Gastroesophageal sphincter (tissue), 3 donors: ENCODE data around the gene TMEM232.

Source experiments
- POLR2A ChIP-seq, 2 donors: fragments of 450-650 bp; IDR thresholded peaks; one replicate each; pipeline ENCODE4 v1.6.1; 2017; ENCODE audit warnings: antibody characterized with exemption in 2 of 2, mild to moderate bottlenecking in 2 of 2, moderate library complexity in 1 of 2
- POLR2AphosphoS5 ChIP-seq: sonication (generic); formaldehyde crosslinking; IDR thresholded peaks from one replicate; pipeline ENCODE4 v1.6.1; 2017; ENCODE audit warnings: antibody characterized with exemption
- TF ChIP-seq, protein P1 (sequence below), 4 experiments: fragments of 200-600 bp in 2 of 4; fragments of 450-650 bp in 2 of 4; sonication (generic) in 1 of 4; IDR thresholded peaks; one replicate each; pipeline ENCODE4 v1.5.1; 2017 to 2019; ENCODE audit warnings: antibody characterized with exemption in 4 of 4, mild to moderate bottlenecking in 2 of 4, moderate library complexity in 2 of 4

DNA sequence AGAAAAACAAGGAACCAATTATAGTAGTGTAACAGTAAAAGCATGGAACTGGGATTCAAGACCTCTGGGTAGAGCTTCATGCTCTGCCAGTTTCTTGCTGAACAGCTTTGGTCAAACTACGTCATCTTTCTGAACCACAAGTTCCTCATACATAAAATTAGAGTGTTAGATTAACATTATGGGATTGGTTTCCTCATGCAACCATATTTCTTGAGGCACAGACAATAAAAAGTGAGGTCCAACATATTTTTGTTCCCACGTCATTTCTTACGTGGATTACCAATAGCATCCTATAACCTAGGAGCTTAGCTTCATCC lies 354.8 kb downstream of the TMEM232 start:
- TF ChIP-seq, protein P1, sequence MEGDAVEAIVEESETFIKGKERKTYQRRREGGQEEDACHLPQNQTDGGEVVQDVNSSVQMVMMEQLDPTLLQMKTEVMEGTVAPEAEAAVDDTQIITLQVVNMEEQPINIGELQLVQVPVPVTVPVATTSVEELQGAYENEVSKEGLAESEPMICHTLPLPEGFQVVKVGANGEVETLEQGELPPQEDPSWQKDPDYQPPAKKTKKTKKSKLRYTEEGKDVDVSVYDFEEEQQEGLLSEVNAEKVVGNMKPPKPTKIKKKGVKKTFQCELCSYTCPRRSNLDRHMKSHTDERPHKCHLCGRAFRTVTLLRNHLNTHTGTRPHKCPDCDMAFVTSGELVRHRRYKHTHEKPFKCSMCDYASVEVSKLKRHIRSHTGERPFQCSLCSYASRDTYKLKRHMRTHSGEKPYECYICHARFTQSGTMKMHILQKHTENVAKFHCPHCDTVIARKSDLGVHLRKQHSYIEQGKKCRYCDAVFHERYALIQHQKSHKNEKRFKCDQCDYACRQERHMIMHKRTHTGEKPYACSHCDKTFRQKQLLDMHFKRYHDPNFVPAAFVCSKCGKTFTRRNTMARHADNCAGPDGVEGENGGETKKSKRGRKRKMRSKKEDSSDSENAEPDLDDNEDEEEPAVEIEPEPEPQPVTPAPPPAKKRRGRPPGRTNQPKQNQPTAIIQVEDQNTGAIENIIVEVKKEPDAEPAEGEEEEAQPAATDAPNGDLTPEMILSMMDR (IDR thresholded peaks at IDR 0.05): no peak
- TF ChIP-seq POLR2AphosphoS5: no peak
- no peak for TF ChIP-seq POLR2A (IDR thresholded peaks at IDR 0.05)
